Measurements from ENCODE around the gene PPP6R2.

- TF ChIP-seq CTCF (IDR thresholded peaks at IDR 0.05) (no peak), POLR2A (IDR thresholded peaks at IDR 0.05) (no peak)
Measured at GRCh38 chr22:50317674-50318073, 25.5 kb upstream of the PPP6R2 start.

Data from thyroid gland (tissue), 4 donors.